Mesenchymal stem cell (in vitro differentiated cells and primary cell): ENCODE data around the gene PPP2R5A.

Source experiments
- DNase-seq: peaks from one replicate; pipeline ENCODE4 v3.0.0-alpha.2; 2013
- H2AFZ ChIP-seq: one replicate; pipeline ENCODE4 v1.6.1; 2013; ENCODE audit warnings: low read depth, mild to moderate bottlenecking, control low read depth, inconsistent platforms, low read length, moderate library complexity
- H2AK5ac ChIP-seq: 2 replicates; pipeline ENCODE4 v1.6.1; 2013; ENCODE audit warnings: low read length, moderate library complexity, mild to moderate bottlenecking, inconsistent platforms; ENCODE audit not compliant: severe bottlenecking
- H2BK120ac ChIP-seq: one replicate; pipeline ENCODE4 v1.6.1; 2013; ENCODE audit warnings: low read depth, mild to moderate bottlenecking, inconsistent platforms, low read length, moderate library complexity
- H2BK12ac ChIP-seq, 2 experiments: one replicate each; pipeline ENCODE4 v1.6.1; 2013; ENCODE audit warnings: inconsistent platforms in 2 of 2, low read length in 2 of 2, mild to moderate bottlenecking in 2 of 2, moderate library complexity in 2 of 2, control low read depth in 1 of 2
- H2BK15ac ChIP-seq: one replicate; pipeline ENCODE4 v1.6.1; 2013; ENCODE audit warnings: mild to moderate bottlenecking, low read depth, inconsistent platforms; ENCODE audit not compliant: poor library complexity, severe bottlenecking
- H2BK5ac ChIP-seq: 2 replicates; pipeline ENCODE4 v1.6.1; 2013; ENCODE audit warnings: low read depth, mild to moderate bottlenecking, low read length, control low read depth, inconsistent platforms; ENCODE audit not compliant: poor library complexity, severe bottlenecking
- H3K14ac ChIP-seq, 2 experiments: one replicate each; pipeline ENCODE4 v1.6.1; 2013; ENCODE audit warnings: inconsistent platforms in 2 of 2, low read length in 2 of 2, control low read depth in 1 of 2, mild to moderate bottlenecking in 1 of 2, moderate library complexity in 1 of 2
- H3K18ac ChIP-seq, 2 experiments: one replicate each; pipeline ENCODE4 v1.6.1; 2013; ENCODE audit warnings: inconsistent platforms in 2 of 2, low read length in 2 of 2, control low read depth in 1 of 2, low read depth in 1 of 2, mild to moderate bottlenecking in 1 of 2
- H3K23ac ChIP-seq, 2 experiments: one replicate each; pipeline ENCODE4 v1.6.1; 2013; ENCODE audit warnings: inconsistent platforms in 2 of 2, low read length in 2 of 2, mild to moderate bottlenecking in 2 of 2, moderate library complexity in 2 of 2, control low read depth in 1 of 2
- H3K27ac ChIP-seq: 2 replicates; pipeline ENCODE4 v1.5.1; 2013; ENCODE audit warnings: mild to moderate bottlenecking, moderate library complexity, low read length, control low read depth, inconsistent platforms; ENCODE audit not compliant: poor library complexity, severe bottlenecking
- H3K27me3 ChIP-seq, 2 experiments: 2 replicates each; pipeline versions ENCODE4 v1.6.1 to v1.7.0; 2013; ENCODE audit warnings: low read length in 2 of 2, mild to moderate bottlenecking in 2 of 2, moderate library complexity in 2 of 2, control low read depth in 1 of 2, inconsistent platforms in 1 of 2; ENCODE audit not compliant: control insufficient read depth in 1 of 2, insufficient read depth in 1 of 2
- H3K36me3 ChIP-seq, 2 experiments: 2 replicates each; pipeline versions ENCODE4 v1.6.1 to v1.7.0; 2013; ENCODE audit warnings: low read length in 2 of 2, control low read depth in 1 of 2, inconsistent platforms in 1 of 2, low read depth in 1 of 2, mild to moderate bottlenecking in 1 of 2; ENCODE audit not compliant: insufficient read depth in 2 of 2, control insufficient read depth in 1 of 2
- H3K4ac ChIP-seq, 2 experiments: one replicate each; pipeline ENCODE4 v1.6.1; 2013; ENCODE audit warnings: inconsistent platforms in 2 of 2, low read length in 2 of 2, mild to moderate bottlenecking in 2 of 2, moderate library complexity in 2 of 2, control low read depth in 1 of 2, low read depth in 1 of 2
- H3K4me1 ChIP-seq: 2 replicates; pipeline ENCODE4 v1.6.1; 2013; ENCODE audit warnings: low read depth, low read length, control low read depth; ENCODE audit not compliant: control insufficient read depth, insufficient read depth
- H3K4me2 ChIP-seq: 2 replicates; pipeline ENCODE4 v1.6.1; 2013; ENCODE audit warnings: low read length, mild to moderate bottlenecking, inconsistent platforms; ENCODE audit not compliant: poor library complexity, severe bottlenecking
- H3K4me3 ChIP-seq, 2 experiments: 2 replicates each; pipeline versions ENCODE4 v1.5.1 to v1.7.0; 2013; ENCODE audit warnings: low read length in 2 of 2, mild to moderate bottlenecking in 2 of 2, control low read depth in 1 of 2, low read depth in 1 of 2; ENCODE audit not compliant: insufficient read depth in 1 of 2
- H3K79me1 ChIP-seq: replicated peaks from 2 replicates; pipeline ENCODE4 v1.6.1; 2013; ENCODE audit warnings: mild to moderate bottlenecking, control low read depth, low read length, inconsistent platforms; ENCODE audit not compliant: poor library complexity, severe bottlenecking
- H3K9ac ChIP-seq: 2 replicates; pipeline ENCODE4 v1.7.0; 2013; ENCODE audit warnings: mild to moderate bottlenecking, low read length, moderate library complexity
- H3K9me3 ChIP-seq: 2 replicates; pipeline ENCODE4 v1.7.0; 2013; ENCODE audit warnings: mild to moderate bottlenecking, low read length; ENCODE audit not compliant: control insufficient read depth
- H4K8ac ChIP-seq: one replicate; pipeline ENCODE4 v1.6.1; 2013; ENCODE audit warnings: inconsistent platforms, mild to moderate bottlenecking, low read length, moderate library complexity
- H4K91ac ChIP-seq: one replicate; pipeline ENCODE4 v1.6.1; 2013; ENCODE audit warnings: mild to moderate bottlenecking, low read length, inconsistent platforms
- WGBS: methylation state at CpG from one replicate; pipeline ENCODE4 v1.1.7; 2013; ENCODE audit warnings: mixed read lengths; 5-methylcytosine and 5-hydroxymethylcytosine counted together

Gene PPP2R5A

DNA sequence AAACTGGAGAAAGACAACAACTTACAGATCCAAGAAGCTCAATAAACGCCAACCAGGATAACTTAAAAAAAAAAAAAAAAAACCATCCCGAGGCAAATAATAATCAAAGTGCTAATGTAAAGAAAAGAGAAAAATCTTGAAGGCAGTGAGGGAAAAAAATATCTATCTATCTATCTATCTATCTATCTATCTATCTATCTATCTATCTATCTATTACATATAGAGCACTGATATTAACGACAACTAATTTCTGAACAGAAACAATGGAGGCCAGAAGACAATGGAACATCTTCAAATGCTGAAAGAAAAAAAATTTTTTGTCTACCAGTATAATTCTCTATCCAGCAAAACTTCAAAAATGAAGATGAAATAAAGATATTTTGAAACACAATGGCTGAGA lies 111.4 kb downstream of the PPP2R5A start:
- no CpG with 5 or more reads among the region's 3 CpGs for WGBS
- H2BK120ac ChIP-seq, result no peak overlapping the region
- peak; percentile 12 for DNase-seq
- H4K8ac ChIP-seq, result no peak overlapping the region
- H3K27me3 ChIP-seq, result no peaks in the 10 kb centered on the region
- no peak overlapping the region for H3K4me2 ChIP-seq
- H2AFZ ChIP-seq, result no peak overlapping the region
- no peak overlapping the region for H3K18ac ChIP-seq
- H3K4me3 ChIP-seq, result no peak overlapping the region
- H2BK12ac ChIP-seq, result no peak overlapping the region
- H3K36me3 ChIP-seq, result no peaks in the 10 kb centered on the region
- H3K9me3 ChIP-seq, result peaks cover 23% of the 10 kb centered on the region
- H3K79me1 ChIP-seq, result peaks cover 5% of the 10 kb centered on the region
- no peak overlapping the region for H3K27ac ChIP-seq
- H2AK5ac ChIP-seq, result no peak overlapping the region
- H2BK5ac ChIP-seq, result no peak overlapping the region
- no peak overlapping the region for H4K91ac ChIP-seq
- no peaks in the 10 kb centered on the region for H3K4me1 ChIP-seq
- no peak overlapping the region for H3K23ac ChIP-seq
- no peak overlapping the region for H3K9ac ChIP-seq
- no peak overlapping the region for H3K14ac ChIP-seq
- H3K4ac ChIP-seq, result no peak overlapping the region
- H2BK15ac ChIP-seq, result no peak overlapping the region

DNA sequence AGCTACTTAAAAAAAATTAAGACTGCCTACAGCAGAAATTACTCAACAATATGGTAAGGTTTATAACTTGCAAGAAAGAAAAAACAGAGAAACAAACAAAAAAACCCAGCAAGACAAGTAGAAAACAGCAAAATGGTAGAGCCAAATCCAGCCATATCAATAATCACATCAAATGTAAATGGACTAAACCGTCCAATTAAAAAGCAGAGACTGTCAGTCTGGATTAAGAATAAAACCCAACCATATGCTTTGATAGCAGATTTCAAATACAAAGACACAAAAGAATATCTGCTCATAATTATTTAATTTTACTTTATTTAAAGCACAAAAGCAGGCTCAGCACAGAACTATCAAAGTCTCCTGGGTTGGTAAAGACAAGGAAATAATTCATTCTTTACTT lies 112.0 kb downstream of the PPP2R5A start:
- H2BK15ac ChIP-seq, result no peak overlapping the region
- H3K14ac ChIP-seq, result no peak overlapping the region
- H3K27ac ChIP-seq, result no peak overlapping the region
- H3K4ac ChIP-seq, result no peak overlapping the region
- no peak overlapping the region for H4K91ac ChIP-seq
- no peak overlapping the region for H3K4me2 ChIP-seq
- no peak overlapping the region for H3K9ac ChIP-seq
- no peaks in the 10 kb centered on the region for H3K36me3 ChIP-seq
- no peak overlapping the region for H3K4me3 ChIP-seq
- H2BK12ac ChIP-seq, result no peak overlapping the region
- no peak overlapping the region for H2BK120ac ChIP-seq
- no peak overlapping the region for H3K18ac ChIP-seq
- H3K27me3 ChIP-seq, result no peaks in the 10 kb centered on the region
- no peak overlapping the region for H2AFZ ChIP-seq
- H3K23ac ChIP-seq, result no peak overlapping the region
- H4K8ac ChIP-seq, result no peak overlapping the region
- H2AK5ac ChIP-seq, result no peak overlapping the region
- peaks cover 23% of the 10 kb centered on the region for H3K9me3 ChIP-seq
- H2BK5ac ChIP-seq, result no peak overlapping the region
- no peak for DNase-seq
- H3K4me1 ChIP-seq, result no peaks in the 10 kb centered on the region
- 100% methylated on average over 1 of the region's 1 CpG for WGBS
- H3K79me1 ChIP-seq, result peaks cover 5% of the 10 kb centered on the region

DNA sequence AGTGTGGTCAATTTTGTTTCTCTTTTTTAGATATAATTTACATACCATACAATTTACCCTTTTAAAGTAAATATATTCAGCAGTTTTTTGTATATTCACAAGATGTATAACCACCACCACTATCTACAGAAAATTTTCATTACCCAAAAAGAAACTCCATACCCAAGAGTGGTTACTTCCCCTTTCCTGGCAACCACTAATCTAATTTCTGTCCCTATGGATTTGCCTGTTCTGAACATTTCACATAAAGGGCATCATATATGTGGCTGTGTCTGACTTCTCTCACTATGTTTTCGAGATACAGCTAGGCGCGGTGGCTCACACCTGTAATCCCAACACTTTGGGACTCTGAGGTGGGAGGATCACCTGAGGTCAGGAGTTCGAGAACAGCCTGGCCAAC lies 115.8 kb downstream of the PPP2R5A start:
- Histone ChIP-seq H2BK120ac (no peak overlapping the region), H3K4ac (no peak overlapping the region), H3K27me3 (no peaks in the 10 kb centered on the region), H3K23ac (no peak overlapping the region), H4K91ac (no peak overlapping the region), H3K18ac (no peak overlapping the region), H3K4me1 (no peaks in the 10 kb centered on the region), H3K79me1 (peaks cover 5% of the 10 kb centered on the region), H3K9me3 (peaks cover 23% of the 10 kb centered on the region), H2BK15ac (no peak overlapping the region), H3K14ac (no peak overlapping the region), H3K36me3 (peaks cover 4 to 6% of the 10 kb centered on the region in 2 experiments), H4K8ac (no peak overlapping the region), H2BK5ac (no peak overlapping the region), H2AK5ac (no peak overlapping the region), H3K4me3 (no peak overlapping the region), H3K27ac (no peak overlapping the region), H2AFZ (no peak overlapping the region), H3K4me2 (no peak overlapping the region), H2BK12ac (no peak overlapping the region), H3K9ac (no peak overlapping the region)
- WGBS, result over 99% methylated on average over 4 of the region's 4 CpGs
- DNase-seq, result no peak

DNA sequence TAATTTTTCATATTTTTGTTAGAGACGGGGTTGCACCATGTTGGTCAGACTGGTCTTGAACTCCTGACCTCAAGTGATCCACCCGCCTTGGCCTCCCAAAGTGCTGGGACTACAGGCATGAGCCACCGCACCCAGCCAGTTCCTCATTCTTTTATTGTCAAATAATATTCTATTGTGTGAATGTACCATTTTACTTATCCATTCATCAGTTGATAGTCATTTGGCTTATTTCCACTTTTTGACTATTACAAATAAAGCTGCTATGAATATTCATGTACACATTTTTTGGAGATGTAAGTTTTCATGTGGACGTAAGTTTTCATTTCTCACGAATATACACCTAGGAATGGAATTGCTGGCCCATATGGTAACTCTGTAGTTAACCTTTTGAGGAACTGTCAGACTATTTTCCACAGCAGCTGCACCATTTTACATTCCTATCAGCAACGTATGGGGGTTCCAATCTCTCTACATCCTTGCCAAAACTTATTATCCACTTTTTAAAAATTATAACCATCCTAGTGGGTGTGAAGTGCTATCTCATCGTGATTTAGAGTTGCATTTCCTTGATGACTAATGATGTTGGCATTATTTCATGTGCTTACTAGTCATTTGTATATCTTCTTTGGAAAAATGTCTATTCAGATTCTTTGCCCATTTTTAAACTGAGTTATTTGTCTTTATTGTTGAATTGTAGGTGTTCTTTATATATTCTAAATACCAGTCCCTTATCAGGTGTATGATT lies 116.8 kb downstream of the PPP2R5A start:
- no peak overlapping the region for H4K91ac ChIP-seq
- no peak overlapping the region for H2AK5ac ChIP-seq
- H3K27me3 ChIP-seq, result no peaks in the 10 kb centered on the region
- H3K14ac ChIP-seq, result no peak overlapping the region
- H3K36me3 ChIP-seq, result peaks cover 12 to 14% of the 10 kb centered on the region in 2 experiments
- H3K4me1 ChIP-seq, result no peaks in the 10 kb centered on the region
- WGBS, result 98% methylated on average over 3 of the region's 7 CpGs
- no peak overlapping the region for H3K4ac ChIP-seq
- H3K18ac ChIP-seq, result no peak overlapping the region
- H3K4me3 ChIP-seq, result no peak overlapping the region
- H2BK120ac ChIP-seq, result no peak overlapping the region
- H3K27ac ChIP-seq, result no peak overlapping the region
- peak; percentile 37 for DNase-seq
- H2AFZ ChIP-seq, result no peak overlapping the region
- H2BK15ac ChIP-seq, result no peak overlapping the region
- peaks cover 23% of the 10 kb centered on the region for H3K9me3 ChIP-seq
- no peak overlapping the region for H3K4me2 ChIP-seq
- no peak overlapping the region for H2BK12ac ChIP-seq
- no peak overlapping the region for H2BK5ac ChIP-seq
- H3K79me1 ChIP-seq, result peaks cover 5% of the 10 kb centered on the region
- peak overlapping the region; percentile 46 for H3K9ac ChIP-seq
- no peak overlapping the region for H3K23ac ChIP-seq
- H4K8ac ChIP-seq, result no peak overlapping the region
